ENCODE results near the gene ADCY9. TPM values are rescaled to one million over a fixed set of nuclear protein-coding genes. Genes with fewer than 3 reads are reported as not detected.
"Not testable (repeated sequence)": the region's sequence is repeated elsewhere in the genome, so short reads cannot be mapped to it uniquely, and the experiment has no call there.

The ADCY9 gene
- total and polyA plus RNA-seq, 10 donors: 0.70 to 23.0 (median 11.8) TPM

DNA sequence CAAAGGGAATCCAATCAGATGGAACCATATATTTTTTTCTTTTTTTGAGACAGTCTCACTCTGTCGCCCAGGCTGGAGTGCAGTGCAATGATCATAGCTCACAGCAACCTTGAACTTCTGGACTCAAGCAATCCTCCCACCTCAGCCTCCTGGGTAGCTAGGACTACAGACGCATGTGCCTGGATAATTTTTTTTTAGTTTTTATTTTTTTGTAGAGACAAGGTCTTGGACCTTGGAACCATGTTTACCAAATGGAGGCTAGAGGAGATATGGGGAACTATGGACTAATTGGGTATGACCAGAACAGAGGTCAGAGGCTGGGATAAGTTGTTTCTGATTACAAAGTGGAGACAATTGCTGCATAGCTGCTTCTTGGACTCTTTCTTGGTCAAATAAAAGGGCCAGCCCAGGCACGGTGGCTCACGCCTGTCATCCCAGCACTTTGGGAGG is 41.2 kb upstream of the ADCY9 start:
- no peaks in the 10 kb centered on the region for H3K9me3 ChIP-seq
- TF ChIP-seq, protein P1, sequence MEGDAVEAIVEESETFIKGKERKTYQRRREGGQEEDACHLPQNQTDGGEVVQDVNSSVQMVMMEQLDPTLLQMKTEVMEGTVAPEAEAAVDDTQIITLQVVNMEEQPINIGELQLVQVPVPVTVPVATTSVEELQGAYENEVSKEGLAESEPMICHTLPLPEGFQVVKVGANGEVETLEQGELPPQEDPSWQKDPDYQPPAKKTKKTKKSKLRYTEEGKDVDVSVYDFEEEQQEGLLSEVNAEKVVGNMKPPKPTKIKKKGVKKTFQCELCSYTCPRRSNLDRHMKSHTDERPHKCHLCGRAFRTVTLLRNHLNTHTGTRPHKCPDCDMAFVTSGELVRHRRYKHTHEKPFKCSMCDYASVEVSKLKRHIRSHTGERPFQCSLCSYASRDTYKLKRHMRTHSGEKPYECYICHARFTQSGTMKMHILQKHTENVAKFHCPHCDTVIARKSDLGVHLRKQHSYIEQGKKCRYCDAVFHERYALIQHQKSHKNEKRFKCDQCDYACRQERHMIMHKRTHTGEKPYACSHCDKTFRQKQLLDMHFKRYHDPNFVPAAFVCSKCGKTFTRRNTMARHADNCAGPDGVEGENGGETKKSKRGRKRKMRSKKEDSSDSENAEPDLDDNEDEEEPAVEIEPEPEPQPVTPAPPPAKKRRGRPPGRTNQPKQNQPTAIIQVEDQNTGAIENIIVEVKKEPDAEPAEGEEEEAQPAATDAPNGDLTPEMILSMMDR (IDR thresholded peaks at IDR 0.05 in 8 of 11, conservative IDR thresholded peaks at IDR 0.05 in 3 of 11): no peak
- TF ChIP-seq POLR2AphosphoS5 (IDR thresholded peaks at IDR 0.05) (no peak), POLR2A (IDR thresholded peaks at IDR 0.05) (no peak)
- no peak overlapping the region for H3K27ac ChIP-seq
- 86 to 96% (median 91%) methylated on average over 4 of the region's 4 CpGs for WGBS, 5 donors
- no peak overlapping the region for H3K4me3 ChIP-seq
- intact Hi-C loops (cut with DNase I; ENCODE audit: low total_unique reads): no loop called here
- no peaks in the 10 kb centered on the region for H3K4me1 ChIP-seq
- no peak for DNase-seq
- no peaks in the 10 kb centered on the region for H3K36me3 ChIP-seq
- no peaks in the 10 kb centered on the region for H3K27me3 ChIP-seq (replicated peaks in 1 of 7)

GRCh38 chr16:4156503-4156902 is 40.3 kb upstream of the ADCY9 start:
- H3K27ac ChIP-seq; H3K4me3 ChIP-seq; H3K4me1 ChIP-seq; intact Hi-C loops (cut with DNase I; ENCODE audit: low total_unique reads); H3K27me3 ChIP-seq (replicated peaks in 1 of 7); H3K36me3 ChIP-seq; DNase-seq; H3K9me3 ChIP-seq: not testable (repeated sequence)
- 73 to 83% (median 81%) methylated on average over 3 of the region's 3 CpGs for WGBS, 5 donors

- WGBS, 5 donors: 85 to 90% (median 90%) methylated on average over 13 of the region's 13 CpGs
- H3K9me3 ChIP-seq; H3K4me1 ChIP-seq; H3K27me3 ChIP-seq (replicated peaks in 1 of 7); intact Hi-C loops (cut with DNase I; ENCODE audit: low total_unique reads); H3K27ac ChIP-seq; DNase-seq; H3K36me3 ChIP-seq; H3K4me3 ChIP-seq: not testable (repeated sequence)
Observed at GRCh38 chr16:4153364-4153763, 37.1 kb upstream of the ADCY9 start.

DNA sequence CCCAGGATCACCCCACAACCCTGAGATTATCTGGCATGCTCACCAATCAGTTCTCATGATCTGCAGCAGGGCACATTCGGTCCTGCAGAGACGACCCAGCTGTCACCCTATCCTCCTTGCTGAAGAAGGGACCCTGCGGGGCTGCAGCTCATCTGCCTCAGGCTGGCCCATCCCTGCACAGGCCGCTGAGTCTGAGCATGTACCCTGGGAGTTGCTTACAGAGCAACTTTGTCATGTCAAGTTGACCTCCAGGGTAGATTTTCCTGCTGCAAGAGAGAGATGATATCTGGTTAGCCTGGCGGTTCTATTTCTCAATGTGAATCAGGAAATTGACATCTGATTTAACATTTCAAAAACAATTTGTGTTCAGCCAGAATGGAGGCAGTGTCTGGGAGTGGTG is 36.0 kb upstream of the ADCY9 start:
- DNase-seq: no peak
- Histone ChIP-seq H3K27ac (no peak overlapping the region), H3K4me1 (no peaks in the 10 kb centered on the region), H3K27me3 (replicated peaks in 1 of 7) (no peaks in the 10 kb centered on the region), H3K4me3 (no peak overlapping the region), H3K36me3 (no peaks in the 10 kb centered on the region), H3K9me3 (no peaks in the 10 kb centered on the region)
- WGBS, 5 donors: 68 to 78% (median 74%) methylated on average over 5 of the region's 5 CpGs
- intact Hi-C loops (cut with DNase I; ENCODE audit: low total_unique reads): no loop called here
- TF ChIP-seq POLR2A (IDR thresholded peaks at IDR 0.05): no peak

DNA sequence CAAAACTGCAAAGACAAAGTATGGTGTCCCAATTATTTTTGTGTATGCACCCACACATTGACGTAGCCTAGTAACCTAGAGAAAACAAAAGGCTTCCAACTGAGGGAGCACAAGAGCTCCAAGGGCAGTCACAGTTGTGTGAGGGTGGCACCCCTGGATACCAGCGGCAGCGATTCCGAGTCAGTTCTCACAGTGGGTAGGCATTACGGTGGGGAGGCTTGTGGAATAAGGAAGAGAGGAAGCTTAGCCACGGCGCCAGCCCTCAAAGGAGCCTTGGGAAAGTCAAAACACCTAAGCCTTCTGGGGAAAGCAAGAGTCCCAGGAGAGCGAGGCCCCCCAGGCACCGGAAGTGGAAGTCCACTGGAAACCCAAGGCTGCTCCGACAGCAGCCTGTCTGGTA is 31.0 kb upstream of the ADCY9 start:
- Histone ChIP-seq H3K4me3 (no peak overlapping the region), H3K4me1 (no peaks in the 10 kb centered on the region), H3K36me3 (no peaks in the 10 kb centered on the region), H3K27me3 (replicated peaks in 1 of 7) (no peaks in the 10 kb centered on the region), H3K9me3 (no peaks in the 10 kb centered on the region), H3K27ac (no peak overlapping the region)
- WGBS, 5 donors: 82 to 96% (median 86%) methylated on average over 10 of the region's 10 CpGs
- intact Hi-C loops (cut with DNase I; ENCODE audit: low total_unique reads): no loop called here
- DNase-seq: no peak
- no peak for TF ChIP-seq POLR2AphosphoS5 (IDR thresholded peaks at IDR 0.05)
- TF ChIP-seq POLR2A (IDR thresholded peaks at IDR 0.05): no peak
- TF ChIP-seq, protein P1 (IDR thresholded peaks at IDR 0.05 in 8 of 11, conservative IDR thresholded peaks at IDR 0.05 in 3 of 11): no peak

DNA sequence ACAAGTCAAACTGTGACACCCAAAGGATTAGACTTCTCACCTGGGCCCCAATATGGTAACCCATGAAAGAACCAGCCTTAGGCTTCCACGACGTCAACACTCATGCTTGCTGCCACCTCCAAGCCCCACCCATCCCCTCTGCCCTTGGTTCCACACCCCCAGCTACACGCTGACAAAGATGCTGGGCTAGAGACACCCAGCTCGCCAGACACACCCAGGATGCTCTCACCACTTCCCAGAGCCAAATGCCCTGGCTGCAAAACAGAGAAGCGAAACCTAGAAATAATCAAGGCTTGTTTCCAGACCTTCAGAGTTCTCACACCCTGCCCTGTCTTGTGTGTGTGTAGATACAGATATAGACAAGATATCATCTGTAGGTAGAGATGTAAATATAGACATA is 26.0 kb upstream of the ADCY9 start:
- no peaks in the 10 kb centered on the region for H3K27me3 ChIP-seq (replicated peaks in 1 of 7)
- DNase-seq: peak; percentile 75
- no peak overlapping the region for H3K4me3 ChIP-seq
- no peaks in the 10 kb centered on the region for H3K36me3 ChIP-seq
- no peaks in the 10 kb centered on the region for H3K4me1 ChIP-seq
- WGBS, 5 donors: 44 to 79% (median 68%) methylated on average over 5 of the region's 5 CpGs
- no peaks in the 10 kb centered on the region for H3K9me3 ChIP-seq
- TF ChIP-seq POLR2AphosphoS5 (IDR thresholded peaks at IDR 0.05): no peak
- TF ChIP-seq POLR2A (IDR thresholded peaks at IDR 0.05): no peak
- TF ChIP-seq, protein P1 (IDR thresholded peaks at IDR 0.05 in 8 of 11, conservative IDR thresholded peaks at IDR 0.05 in 3 of 11): no peak
- H3K27ac ChIP-seq: no peak overlapping the region
- intact Hi-C loops (cut with DNase I; ENCODE audit: low total_unique reads): no loop called here

Measured in spleen (tissue), 11 donors.